Right hindlimb (tissue), 1 donor: Measurements from ENCODE around the gene OPRM1.

Source experiments
- DNase-seq: peaks from one replicate; pipeline ENCODE4 v3.0.0-alpha.2; 2018

OPRM1 gene

GRCh38 chr6:154243793-154244750 is 205.0 kb downstream of the OPRM1 start:
- DNase-seq = no peak

GRCh38 chr6:154245506-154245905 is 206.5 kb downstream of the OPRM1 start:
- DNase-seq = no peak

- no peak for DNase-seq
Observed at GRCh38 chr6:154246723-154247118, 207.7 kb downstream of the OPRM1 start.

- DNase-seq = no peak
Observed at GRCh38 chr6:154247119-154247861, 208.2 kb downstream of the OPRM1 start.

DNA sequence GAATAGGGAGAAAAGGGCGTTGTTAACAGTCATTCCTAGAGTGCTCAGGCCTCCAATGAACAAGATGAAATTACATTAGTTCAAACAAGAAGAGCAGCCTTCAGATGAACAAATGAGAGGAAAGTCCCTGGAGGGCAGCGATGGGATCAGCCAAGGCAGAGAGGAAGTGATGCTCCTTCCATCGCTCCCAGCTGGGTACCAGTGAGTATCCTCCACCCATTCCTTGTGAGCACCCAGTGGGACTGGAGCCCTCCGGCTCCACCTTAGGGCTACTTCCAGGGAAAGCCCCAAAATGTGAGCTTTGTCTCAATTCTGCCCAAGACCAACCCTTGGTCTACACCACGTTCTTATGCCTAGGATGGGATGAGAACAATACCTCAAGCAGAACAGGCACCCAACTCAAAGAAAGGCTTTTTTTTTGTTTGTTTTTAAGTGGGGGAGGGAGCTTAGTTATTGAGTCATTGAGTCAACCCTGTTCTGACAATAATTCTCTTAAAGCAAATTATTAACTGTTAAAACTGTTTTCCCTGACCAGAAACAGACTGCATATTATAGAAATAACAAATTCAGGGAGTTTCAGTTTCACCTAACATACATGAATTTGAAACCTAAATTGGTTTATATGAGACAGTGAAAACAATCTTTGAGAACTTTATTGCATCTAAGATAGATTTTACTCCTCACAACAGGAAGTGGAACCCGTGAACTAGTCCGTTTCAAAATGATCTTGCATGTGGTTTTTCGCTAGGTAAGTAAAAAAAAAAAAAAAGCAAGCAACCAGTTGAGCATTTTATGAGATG is 210.7 kb downstream of the OPRM1 start:
- no peak for DNase-seq

GRCh38 chr6:154251116-154251515 is 212.1 kb downstream of the OPRM1 start:
- no peak for DNase-seq

GRCh38 chr6:154252678-154253077 is 213.6 kb downstream of the OPRM1 start:
- DNase-seq = no peak

DNA sequence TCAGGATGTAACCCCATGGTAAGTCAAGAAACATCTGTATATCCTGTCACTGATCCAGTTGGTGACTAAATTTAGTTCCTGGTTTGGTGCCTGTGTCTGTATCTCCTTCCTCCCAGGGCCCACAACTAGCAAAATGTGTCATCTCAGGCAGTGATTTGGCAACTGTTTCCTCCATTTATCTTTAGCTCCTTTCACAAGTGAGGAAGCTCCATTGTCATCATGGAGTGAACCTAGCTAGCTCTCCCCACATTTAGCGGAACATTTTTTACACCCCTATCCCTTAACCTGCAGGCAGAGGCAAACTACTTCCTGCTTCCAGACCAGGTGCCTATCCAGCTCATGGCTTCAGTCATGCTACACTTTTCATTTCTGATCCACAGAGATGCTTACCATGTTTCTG is 218.0 kb downstream of the OPRM1 start:
- DNase-seq = no peak

- DNase-seq = no peak
Observed at GRCh38 chr6:154258064-154258757, 219.2 kb downstream of the OPRM1 start.

- DNase-seq = no peak
Observed at GRCh38 chr6:154261688-154262397, 222.8 kb downstream of the OPRM1 start.

GRCh38 chr6:154266560-154267099 is 227.6 kb downstream of the OPRM1 start:
- no peak for DNase-seq

DNA sequence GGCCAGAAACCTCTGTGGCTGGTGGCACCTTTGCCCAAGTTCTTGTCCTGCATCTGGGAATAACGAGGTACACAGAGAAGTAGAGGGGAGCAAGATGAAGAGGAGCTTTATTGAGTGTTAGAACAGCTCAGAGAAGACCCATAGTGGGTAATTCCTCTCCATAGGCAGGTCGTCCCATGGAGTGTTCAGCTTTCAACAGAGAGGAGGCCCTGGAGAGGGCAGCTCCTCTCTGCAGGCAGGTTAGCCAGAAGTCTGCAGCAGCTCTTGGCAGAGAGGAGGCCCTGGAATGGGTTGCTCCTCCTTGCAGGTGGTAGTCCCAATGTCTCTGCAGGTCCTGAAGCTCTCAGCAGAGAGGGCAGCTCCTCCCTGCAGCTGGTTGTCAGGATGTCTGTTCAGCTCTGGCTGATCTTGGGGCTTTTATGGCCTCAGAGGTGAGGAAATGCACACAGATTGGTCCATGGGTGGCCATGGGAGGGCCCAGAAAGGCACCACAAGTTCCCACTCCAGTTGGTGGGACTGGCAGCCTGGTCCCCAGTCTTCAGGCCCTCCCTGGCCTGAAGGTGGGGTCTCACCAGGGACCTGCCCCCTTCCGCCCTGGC is 228.6 kb downstream of the OPRM1 start:
- DNase-seq = no peak

- DNase-seq = no peak
Observed at GRCh38 chr6:154268486-154268885, 229.4 kb downstream of the OPRM1 start.

- DNase-seq = no peak
Observed at GRCh38 chr6:154274168-154274567, 235.1 kb downstream of the OPRM1 start.

DNA sequence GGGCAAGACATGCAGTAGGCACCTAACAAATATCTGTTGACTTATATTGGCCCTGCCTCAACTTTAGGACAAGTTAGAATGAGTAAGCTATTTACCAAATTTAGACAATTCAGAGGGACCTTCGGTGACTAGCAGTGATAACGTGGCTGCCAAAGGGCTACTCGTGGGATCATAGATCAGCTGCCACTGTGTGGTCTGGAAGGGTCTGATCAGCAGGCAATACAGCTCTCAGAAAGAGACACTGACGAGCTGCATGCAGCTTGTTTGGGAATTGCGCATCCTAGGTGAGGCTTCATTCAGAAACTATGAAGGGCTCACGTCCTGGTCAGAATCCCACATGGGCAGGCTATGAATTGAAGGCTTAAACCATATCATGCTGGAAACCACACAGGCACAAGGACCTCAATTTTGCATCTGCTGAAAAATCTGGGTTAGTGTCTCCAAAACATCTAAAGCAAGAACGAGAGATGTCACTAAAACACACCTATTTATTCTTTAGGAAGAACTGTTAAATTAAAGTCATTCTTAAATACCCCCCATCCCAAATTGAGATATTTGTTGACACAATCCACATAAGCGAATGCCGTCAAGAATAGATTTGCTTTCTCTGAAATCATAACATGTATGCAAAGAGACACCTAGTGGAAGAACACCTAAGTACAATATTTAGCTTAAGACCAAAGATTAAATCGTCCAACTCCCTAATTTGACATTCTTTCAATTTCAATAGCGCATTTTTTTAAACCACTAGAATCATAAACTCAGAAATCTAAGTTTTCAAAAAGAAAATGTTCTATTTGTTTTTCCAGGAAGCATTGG is 238.0 kb downstream of the OPRM1 start:
- no peak for DNase-seq

DNA sequence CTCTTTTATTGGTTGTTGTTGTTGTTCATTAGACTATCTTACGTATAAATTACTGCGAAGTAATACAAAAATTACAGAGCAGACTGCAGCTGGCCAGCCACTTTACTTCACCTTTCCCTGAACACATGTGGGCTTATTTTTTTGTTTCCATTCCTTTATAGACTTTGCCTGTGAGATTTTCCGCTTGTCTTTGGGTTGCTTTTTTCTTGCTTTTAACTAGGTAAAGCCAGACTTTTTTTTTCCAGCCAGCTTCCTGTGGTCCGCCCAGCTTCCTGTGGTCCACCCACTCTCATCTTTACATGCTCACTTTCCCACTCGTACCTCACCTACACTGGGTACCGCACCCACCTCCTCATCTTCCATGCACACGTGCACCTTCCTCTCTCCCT is 238.6 kb downstream of the OPRM1 start:
- DNase-seq = no peak

DNA sequence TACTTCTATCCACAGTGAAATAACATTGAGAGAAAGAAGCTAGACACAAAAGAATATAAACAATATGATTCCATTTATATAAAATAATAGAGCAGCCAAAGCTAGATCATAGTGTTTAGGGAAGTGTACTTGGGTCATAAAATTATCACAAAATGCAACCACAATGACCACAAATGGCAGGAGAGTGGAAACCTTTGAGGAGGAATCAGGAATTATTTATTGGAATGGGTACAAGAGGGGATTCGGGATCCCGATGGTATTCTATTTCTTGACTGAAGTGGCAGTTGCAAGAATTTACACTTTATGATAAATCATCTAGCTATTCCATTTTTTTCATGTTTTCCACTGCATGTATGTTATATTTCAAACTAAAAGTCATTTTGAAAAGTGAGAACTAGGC is 241.5 kb downstream of the OPRM1 start:
- no peak for DNase-seq

DNA sequence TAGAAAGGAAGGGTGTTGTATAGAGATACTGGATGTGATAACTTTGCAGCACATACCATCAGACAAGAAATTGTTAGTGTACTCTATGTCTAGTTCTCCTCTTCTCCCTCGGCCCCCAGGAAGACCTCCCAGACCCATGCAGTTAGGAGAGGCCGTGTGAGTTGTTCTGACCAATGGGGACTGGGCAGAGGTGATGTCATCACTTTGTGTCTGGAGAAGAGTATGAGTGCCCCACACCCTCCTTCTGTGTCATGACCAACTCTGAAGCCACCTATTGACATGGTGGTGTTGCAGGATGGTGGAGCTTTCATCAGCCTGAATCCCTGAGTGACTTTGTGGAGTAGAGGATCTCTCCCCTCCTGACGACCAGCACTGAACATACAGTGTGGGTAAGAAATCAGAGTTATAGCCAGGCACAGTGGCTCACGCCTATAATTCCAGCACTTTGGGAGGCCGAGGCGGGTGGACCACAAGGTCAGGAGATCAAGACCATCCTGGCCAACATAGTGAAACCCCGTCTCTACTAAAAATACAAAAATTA is 245.3 kb downstream of the OPRM1 start:
- no peak for DNase-seq

- DNase-seq = no peak
Observed at GRCh38 chr6:154285826-154286225, 246.8 kb downstream of the OPRM1 start.
